Endothelial cell of umbilical vein (primary cell): ENCODE data around the gene MKKS. TPM values are rescaled to one million over a fixed set of nuclear protein-coding genes. Genes with fewer than 3 reads are reported as not detected.

Experiments used
- BruUV-seq: library from RNA; stranded (reverse); fragments of 400-500 nt; replicated peaks from 2 replicates; lab custom pipeline; 2021; lab: Mats Ljungman, UMichigan
- CTCF ChIA-PET: fragments of 300-600, 350-600 bp; sonication (Branson Sonifier 250); formaldehyde crosslinking; loops from one replicate; lab custom pipeline; 2021; ENCODE audit warnings: antibody characterized with exemption, inconsistent platforms; lab: Charles Lee
- POLR2A ChIA-PET: fragments of 300-600, 350-600 bp; sonication (Branson Sonifier 250); formaldehyde crosslinking; loops from one replicate; lab custom pipeline; 2021; ENCODE audit warnings: antibody characterized with exemption, inconsistent platforms; lab: Charles Lee
- DNase-seq: peaks from one replicate; pipeline ENCODE4 v3.0.0-alpha.2; 2011; ENCODE audit warnings: low read depth, low spot score
- FAIRE-seq: peaks from 2 replicates; lab custom pipeline; 2011; peaks lifted over from hg19 to GRCh38; lab: Jason Lieb, UNC
- H2AFZ ChIP-seq: 2 replicates; pipeline ENCODE4 v1.6.0; 2012; ENCODE audit warnings: low read depth, low read length, control low read depth, inconsistent platforms
- H3K27ac ChIP-seq: 2 replicates; pipeline ENCODE4 v1.5.1; 2011; ENCODE audit warnings: low read depth, mild to moderate bottlenecking, control low read depth, low read length, moderate library complexity; ENCODE audit not compliant: insufficient read depth
- H3K27me3 ChIP-seq, 2 experiments: 2 replicates each; pipeline versions ENCODE4 v1.6.0 to v1.6.1; 2011; ENCODE audit warnings: low read length in 2 of 2, mixed read lengths in 1 of 2; ENCODE audit not compliant: control insufficient read depth in 2 of 2, insufficient read depth in 2 of 2
- H3K36me3 ChIP-seq, 2 experiments: 2 replicates in 1 of 2; 3 replicates in 1 of 2; pipeline ENCODE4 v1.5.1; 2011; ENCODE audit warnings: low read length in 2 of 2, mild to moderate bottlenecking in 1 of 2, moderate library complexity in 1 of 2; ENCODE audit not compliant: control insufficient read depth in 2 of 2, insufficient read depth in 2 of 2; ENCODE audit errors: extremely low read depth in 1 of 2
- H3K4me1 ChIP-seq: 3 replicates; pipeline ENCODE4 v1.5.1; 2011; ENCODE audit warnings: mild to moderate bottlenecking, low read length; ENCODE audit not compliant: control insufficient read depth, insufficient read depth; ENCODE audit errors: extremely low read depth
- H3K4me2 ChIP-seq: 2 replicates; pipeline ENCODE4 v1.6.1; 2011; ENCODE audit warnings: low read length, control low read depth, mixed read lengths; ENCODE audit not compliant: insufficient read depth
- H3K4me3 ChIP-seq, 3 experiments: fragments of 200-600 bp in 1 of 3; sonication (generic), shearing (Covaris generic) in 1 of 3; replicated peaks in 1 of 3; 2 replicates each; pipeline ENCODE4 v1.5.1; 2011 to 2016; ENCODE audit warnings: control low read depth in 3 of 3, low read length in 3 of 3, mild to moderate bottlenecking in 2 of 3, inconsistent platforms in 1 of 3, low read depth in 1 of 3, moderate library complexity in 1 of 3; ENCODE audit not compliant: insufficient read depth in 1 of 3
- H3K79me2 ChIP-seq: 2 replicates; pipeline ENCODE4 v1.6.0; 2012; ENCODE audit warnings: low read length, inconsistent platforms; ENCODE audit not compliant: control insufficient read depth, insufficient read depth
- H3K9ac ChIP-seq: replicated peaks from 2 replicates; pipeline ENCODE3; 2011; ENCODE audit warnings: low read length, control low read depth; ENCODE audit not compliant: insufficient read depth; ENCODE audit errors: extremely low read depth
- H3K9me1 ChIP-seq: replicated peaks from 3 replicates; pipeline ENCODE4 v1.6.0; 2011; ENCODE audit warnings: mild to moderate bottlenecking, low read length; ENCODE audit not compliant: control insufficient read depth, insufficient read depth; ENCODE audit errors: extremely low read depth
- H3K9me3 ChIP-seq: replicated peaks from 2 replicates; pipeline ENCODE4 v1.5.1; 2012; ENCODE audit warnings: low read length, inconsistent platforms; ENCODE audit not compliant: control insufficient read depth, insufficient read depth
- H4K20me1 ChIP-seq: replicated peaks from 2 replicates; pipeline ENCODE3; 2011; ENCODE audit warnings: mild to moderate bottlenecking, low read length; ENCODE audit not compliant: control insufficient read depth, insufficient read depth; ENCODE audit errors: extremely low read depth
- EZH2 ChIP-seq: IDR thresholded peaks from 2 replicates; pipeline ENCODE4 v1.6.1; 2012; ENCODE audit warnings: borderline replicate concordance, low read depth, mild to moderate bottlenecking, moderate library complexity, low read length, inconsistent platforms; ENCODE audit not compliant: severe bottlenecking
- FOS ChIP-seq: IDR thresholded peaks from 2 replicates; pipeline ENCODE4 v1.6.1; 2011; ENCODE audit warnings: mild to moderate bottlenecking, low read length, moderate library complexity, borderline replicate concordance; ENCODE audit not compliant: insufficient read depth
- GATA2 ChIP-seq: IDR thresholded peaks from 2 replicates; pipeline ENCODE4 v1.7.0; 2011; ENCODE audit warnings: low read depth, mild to moderate bottlenecking, moderate library complexity, mixed read lengths, low read length; ENCODE audit not compliant: insufficient read length, insufficient read depth
- JUN ChIP-seq: IDR thresholded peaks from 2 replicates; pipeline ENCODE4 v1.6.1; 2011; ENCODE audit warnings: borderline replicate concordance, low read depth; ENCODE audit not compliant: insufficient read length, insufficient read depth
- MYC ChIP-seq: IDR thresholded peaks from one replicate; pipeline ENCODE4 v1.6.1; 2011; ENCODE audit warnings: mild to moderate bottlenecking, low read depth, low read length
- POLR2A ChIP-seq: IDR thresholded peaks from 2 replicates; pipeline ENCODE4 v1.6.1; 2012; ENCODE audit warnings: low read depth, mild to moderate bottlenecking, control low read depth, low read length
- POLR2AphosphoS5 ChIP-seq: IDR thresholded peaks from 2 replicates; pipeline ENCODE4 v1.6.1; 2012; ENCODE audit warnings: low read depth, mild to moderate bottlenecking, control low read depth, low read length, moderate library complexity; ENCODE audit not compliant: insufficient read depth
- dilution Hi-C: fragments of 300-500 bp; cut with MboI; formaldehyde crosslinking; loops from one replicate; pipeline ENCODE4 v1.15.0; 2019; ENCODE audit warnings: low sequenced_read_pairs; ENCODE audit not compliant: extremely low pct_ligation_motif_present
- intact Hi-C: fragments of 100-400 bp; cut with micrococcal nuclease; formaldehyde crosslinking; loops from one replicate; pipeline ENCODE4 v1.10.0; 2022
- polyA plus RNA-seq, 4 experiments: library from polyadenylated mRNA; depleted of rRNA in 3 of 4; stranded (reverse) in 3 of 4; unstranded in 1 of 4; fragments of >200 nt; gene quantifications; 2 replicates each; pipeline versions ENCODE4 v1.2.1 to v1.2.3, GENCODE V29; 2011 to 2012; ENCODE audit warnings: missing spikeins in 1 of 4
- total RNA-seq: library from RNA; stranded (reverse); gene quantifications from 2 replicates; pipeline ENCODE4 v1.2.3, GENCODE V29; 2021
- TF ChIP-seq, protein P1 (sequence below), 2 donors: IDR thresholded peaks; 1 replicate in 1 of 2; 2 replicates in 1 of 2; pipeline ENCODE4 v1.5.1; 2011; ENCODE audit warnings: low read length in 2 of 2, mild to moderate bottlenecking in 2 of 2, moderate library complexity in 2 of 2, control low read depth in 1 of 2, inconsistent platforms in 1 of 2, low read depth in 1 of 2; ENCODE audit not compliant: insufficient read depth in 1 of 2; ENCODE audit errors: extremely low read depth in 1 of 2
- TF ChIP-seq, protein P2 (sequence below): IDR thresholded peaks from 2 replicates; pipeline ENCODE4 v1.6.1; 2011; ENCODE audit not compliant: insufficient read depth, insufficient read length

MKKS gene
- total and polyA plus RNA-seq, 2 donors (not counting 3 experiments of a cell fraction or from before 2014, with no cell fraction given): 7.9 to 10.5 TPM

DNA sequence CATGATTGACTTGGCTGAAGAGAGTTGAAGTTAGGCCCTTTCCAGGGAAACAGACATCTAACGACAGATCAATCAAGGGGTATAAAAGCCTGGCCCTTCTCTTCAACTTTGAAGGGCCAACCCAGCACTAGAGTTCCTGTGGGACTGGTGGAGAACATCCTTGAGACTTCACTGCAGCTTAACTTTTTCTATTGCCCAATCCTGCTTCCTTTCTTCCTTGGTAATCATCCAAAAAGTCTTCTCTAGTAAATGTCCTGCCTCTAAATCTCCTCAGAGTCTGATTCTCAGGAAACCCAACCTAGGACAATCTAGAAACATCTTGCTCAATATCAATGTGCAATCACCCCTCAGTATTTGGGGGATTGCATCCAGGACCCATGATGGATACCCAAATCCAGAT lies 1.9 kb downstream of the MKKS start:
- Histone ChIP-seq H2AFZ (no peak overlapping the region), H3K36me3 (no peaks in the 10 kb centered on the region), H3K4me3 (no peak overlapping the region), H3K79me2 (peaks cover 53% of the 10 kb centered on the region), H3K27ac (no peak overlapping the region), H3K4me1 (peaks cover 15% of the 10 kb centered on the region), H3K9ac (no peak overlapping the region), H3K27me3 (no peaks in the 10 kb centered on the region), H3K9me3 (no peaks in the 10 kb centered on the region), H4K20me1 (no peaks in the 10 kb centered on the region), H3K4me2 (no peak overlapping the region), H3K9me1 (no peaks in the 10 kb centered on the region)
- FAIRE-seq (no peak), DNase-seq (no peak)
- intact Hi-C loops (loop anchor here (5.0 to 10.0 kb wide), 3 partner anchors 355 to 1113 kb away; no protein-coding TSS in a partner anchor), dilution Hi-C loops (no loop called here)
- no TSS peak for BruUV-seq
- CTCF ChIA-PET: no interaction called here
- TF ChIP-seq POLR2A: no peak
- no peak for TF ChIP-seq GATA2
- TF ChIP-seq, protein P1, sequence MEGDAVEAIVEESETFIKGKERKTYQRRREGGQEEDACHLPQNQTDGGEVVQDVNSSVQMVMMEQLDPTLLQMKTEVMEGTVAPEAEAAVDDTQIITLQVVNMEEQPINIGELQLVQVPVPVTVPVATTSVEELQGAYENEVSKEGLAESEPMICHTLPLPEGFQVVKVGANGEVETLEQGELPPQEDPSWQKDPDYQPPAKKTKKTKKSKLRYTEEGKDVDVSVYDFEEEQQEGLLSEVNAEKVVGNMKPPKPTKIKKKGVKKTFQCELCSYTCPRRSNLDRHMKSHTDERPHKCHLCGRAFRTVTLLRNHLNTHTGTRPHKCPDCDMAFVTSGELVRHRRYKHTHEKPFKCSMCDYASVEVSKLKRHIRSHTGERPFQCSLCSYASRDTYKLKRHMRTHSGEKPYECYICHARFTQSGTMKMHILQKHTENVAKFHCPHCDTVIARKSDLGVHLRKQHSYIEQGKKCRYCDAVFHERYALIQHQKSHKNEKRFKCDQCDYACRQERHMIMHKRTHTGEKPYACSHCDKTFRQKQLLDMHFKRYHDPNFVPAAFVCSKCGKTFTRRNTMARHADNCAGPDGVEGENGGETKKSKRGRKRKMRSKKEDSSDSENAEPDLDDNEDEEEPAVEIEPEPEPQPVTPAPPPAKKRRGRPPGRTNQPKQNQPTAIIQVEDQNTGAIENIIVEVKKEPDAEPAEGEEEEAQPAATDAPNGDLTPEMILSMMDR (IDR thresholded peaks at IDR 0.05; ENCODE audit: extremely low read depth in 1 of 2, insufficient read depth in 1 of 2, low read depth in 1 of 2, low read length in 2 of 2): no peak
- no peak for TF ChIP-seq JUN
- no peak for TF ChIP-seq POLR2AphosphoS5
- no peak for TF ChIP-seq EZH2
- TF ChIP-seq, protein P2, sequence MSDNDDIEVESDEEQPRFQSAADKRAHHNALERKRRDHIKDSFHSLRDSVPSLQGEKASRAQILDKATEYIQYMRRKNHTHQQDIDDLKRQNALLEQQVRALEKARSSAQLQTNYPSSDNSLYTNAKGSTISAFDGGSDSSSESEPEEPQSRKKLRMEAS: no peak
- no peak for TF ChIP-seq MYC
- no peak for TF ChIP-seq FOS
- POLR2A ChIA-PET: no interaction called here
